HL-60 (cell line): Measurements from ENCODE around the gene JPH3.

Source experiments
- CTCF ChIP-seq: IDR thresholded peaks from one replicate; pipeline ENCODE4 v1.5.1; 2011; ENCODE audit warnings: low read length, control low read depth, inconsistent platforms; ENCODE audit not compliant: insufficient read depth
- POLR2AphosphoS5 ChIP-seq: IDR thresholded peaks from 2 replicates; pipeline ENCODE4 v1.6.1; 2012; ENCODE audit warnings: low read depth
- REST ChIP-seq: IDR thresholded peaks from 2 replicates; pipeline ENCODE4 v1.6.1; 2012; ENCODE audit warnings: low read depth; ENCODE audit not compliant: insufficient replicate concordance

- TF ChIP-seq CTCF (no peak), POLR2AphosphoS5 (no peak), REST (no peak)
These were observed 19.4 kb upstream of the JPH3 start for GRCh38 chr16:87582966-87583325.
